PC-3 (cell line): ENCODE measurements around the gene GDAP1L1. TPM values are rescaled to one million over a fixed set of nuclear protein-coding genes. Genes with fewer than 3 reads are reported as not detected.

Source experiments
- ATAC-seq: fragments of 200-7000 bp; cut with Tn5 transposase; 2 replicates; pipeline ENCODE4 v1.9.1; 2020; ENCODE audit warnings: mild to moderate bottlenecking, moderate library complexity
- BruUV-seq: library from RNA; stranded (reverse); fragments of 400-500 nt; replicated peaks from 2 replicates; lab custom pipeline; 2021; lab: Mats Ljungman, UMichigan
- CTCF ChIA-PET: fragments of 300-600 bp; sonication (Branson Sonifier 250); formaldehyde crosslinking; loops from one replicate; lab custom pipeline; 2022; ENCODE audit warnings: antibody characterized with exemption; lab: Charles Lee
- POLR2A ChIA-PET: fragments of 300-600 bp; sonication (Branson Sonifier 250); formaldehyde crosslinking; loops from one replicate; lab custom pipeline; 2022; ENCODE audit warnings: antibody characterized with exemption; ENCODE audit not compliant: unreplicated experiment; lab: Charles Lee
- DNase-seq: peaks from one replicate; pipeline ENCODE4 v3.0.0-alpha.2; 2015
- H2AFZ ChIP-seq: fragments of 300-600 bp; sonication (generic); 2 replicates; pipeline ENCODE4 v1.6.0; 2016; ENCODE audit warnings: antibody characterized with exemption, low read length
- H3F3A ChIP-seq: fragments of 300-600 bp; sonication (generic); one replicate; pipeline ENCODE4 v1.6.0; 2017; ENCODE audit warnings: antibody characterized with exemption, low read length, control low read depth, mild to moderate bottlenecking; ENCODE audit not compliant: unreplicated experiment
- H3K27ac ChIP-seq: fragments of 300-600 bp; sonication (generic); 2 replicates; pipeline ENCODE4 v1.5.1; 2016; ENCODE audit warnings: mild to moderate bottlenecking, low read length
- H3K27me3 ChIP-seq: fragments of 300-600 bp; sonication (generic); 2 replicates; pipeline ENCODE4 v1.6.1; 2016; ENCODE audit warnings: low read length, mixed read lengths
- H3K36me3 ChIP-seq: fragments of 300-600 bp; sonication (generic); 2 replicates; pipeline ENCODE4 v1.6.1; 2016; ENCODE audit warnings: low read depth, mixed run types, low read length, mixed read lengths
- H3K4me1 ChIP-seq: fragments of 300-600 bp; sonication (generic); 2 replicates; pipeline ENCODE4 v1.5.1; 2016; ENCODE audit warnings: low read length; ENCODE audit not compliant: insufficient read depth
- H3K4me2 ChIP-seq: fragments of 300-600 bp; sonication (generic); 2 replicates; pipeline ENCODE4 v1.6.0; 2016; ENCODE audit warnings: low read length
- H3K4me3 ChIP-seq: fragments of 300-600 bp; sonication (generic); 2 replicates; pipeline ENCODE4 v1.5.1; 2016; ENCODE audit warnings: mild to moderate bottlenecking, low read length, mixed read lengths
- H3K79me2 ChIP-seq: fragments of 300-600 bp; sonication (generic); 2 replicates; pipeline ENCODE4 v1.6.1; 2017; ENCODE audit warnings: low read length, mixed read lengths
- H3K9ac ChIP-seq: fragments of 300-600 bp; sonication (generic); 2 replicates; pipeline ENCODE4 v1.6.0; 2016; ENCODE audit warnings: mild to moderate bottlenecking, low read length
- H3K9me2 ChIP-seq: fragments of 300-600 bp; sonication (generic); replicated peaks from 2 replicates; pipeline ENCODE4 v1.6.1; 2016; ENCODE audit warnings: mixed run types, low read length, mixed read lengths
- H3K9me3 ChIP-seq: fragments of 300-600 bp; sonication (generic); 2 replicates; pipeline ENCODE4 v1.6.1; 2016; ENCODE audit warnings: low read length, mixed read lengths
- H4K20me1 ChIP-seq: fragments of 300-600 bp; sonication (generic); 2 replicates; pipeline ENCODE4 v1.6.1; 2016; ENCODE audit warnings: low read length, mixed read lengths
- EZH2 ChIP-seq: fragments of 300-600 bp; sonication (generic); IDR thresholded peaks from one replicate; pipeline ENCODE4 v1.6.1; 2017; ENCODE audit warnings: antibody characterized with exemption, mild to moderate bottlenecking, low read length; ENCODE audit not compliant: unreplicated experiment
- EZH2phosphoT487 ChIP-seq: fragments of 300-600 bp; sonication (generic); IDR thresholded peaks from 2 replicates; pipeline ENCODE4 v1.6.1; 2018; ENCODE audit warnings: mild to moderate bottlenecking, antibody characterized with exemption, low read length, borderline replicate concordance
- intact Hi-C: fragments of 100-400 bp; cut with micrococcal nuclease; formaldehyde crosslinking; loops from 2 replicates; pipeline ENCODE4 v1.9.0; 2023
- total RNA-seq: library from RNA; depleted of rRNA; stranded (reverse); fragments of >200 nt; gene quantifications from 2 replicates; pipeline ENCODE4 v1.2.3, GENCODE V29; 2014
- TF ChIP-seq, protein P1 (sequence below): fragments of 300-600 bp; sonication (generic); conservative IDR thresholded peaks from 2 replicates; pipeline ENCODE4 v1.5.1; 2017; ENCODE audit warnings: antibody characterized with exemption, low read depth, mild to moderate bottlenecking, low read length

The GDAP1L1 gene
- total RNA-seq, 1 experiment from 2014 or later = not detected

- Histone ChIP-seq H4K20me1 (no peaks in the 10 kb centered on the region), H3K27me3 (no peaks in the 10 kb centered on the region), H3K79me2 (no peaks in the 10 kb centered on the region), H3K9me2 (no peaks in the 10 kb centered on the region), H3K4me3 (no peak overlapping the region), H2AFZ (no peak overlapping the region), H3K36me3 (no peaks in the 10 kb centered on the region), H3K9ac (no peak overlapping the region), H3K4me1 (peaks cover 11% of the 10 kb centered on the region), H3K4me2 (no peak overlapping the region), H3K27ac (no peak overlapping the region), H3K9me3 (no peaks in the 10 kb centered on the region), H3F3A (no peaks in the 10 kb centered on the region)
- ChIA-PET CTCF (interaction anchor here (0.6 kb wide), 1 partner anchor 67 kb away, joined by 3 read pairs; no protein-coding TSS in a partner anchor), POLR2A (no interaction called here)
- intact Hi-C loops = no loop called here
- BruUV-seq = no TSS peak
- no peak for DNase-seq
- TF ChIP-seq, protein P1, sequence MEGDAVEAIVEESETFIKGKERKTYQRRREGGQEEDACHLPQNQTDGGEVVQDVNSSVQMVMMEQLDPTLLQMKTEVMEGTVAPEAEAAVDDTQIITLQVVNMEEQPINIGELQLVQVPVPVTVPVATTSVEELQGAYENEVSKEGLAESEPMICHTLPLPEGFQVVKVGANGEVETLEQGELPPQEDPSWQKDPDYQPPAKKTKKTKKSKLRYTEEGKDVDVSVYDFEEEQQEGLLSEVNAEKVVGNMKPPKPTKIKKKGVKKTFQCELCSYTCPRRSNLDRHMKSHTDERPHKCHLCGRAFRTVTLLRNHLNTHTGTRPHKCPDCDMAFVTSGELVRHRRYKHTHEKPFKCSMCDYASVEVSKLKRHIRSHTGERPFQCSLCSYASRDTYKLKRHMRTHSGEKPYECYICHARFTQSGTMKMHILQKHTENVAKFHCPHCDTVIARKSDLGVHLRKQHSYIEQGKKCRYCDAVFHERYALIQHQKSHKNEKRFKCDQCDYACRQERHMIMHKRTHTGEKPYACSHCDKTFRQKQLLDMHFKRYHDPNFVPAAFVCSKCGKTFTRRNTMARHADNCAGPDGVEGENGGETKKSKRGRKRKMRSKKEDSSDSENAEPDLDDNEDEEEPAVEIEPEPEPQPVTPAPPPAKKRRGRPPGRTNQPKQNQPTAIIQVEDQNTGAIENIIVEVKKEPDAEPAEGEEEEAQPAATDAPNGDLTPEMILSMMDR = no peak
- TF ChIP-seq EZH2 = no peak
- no peak for TF ChIP-seq EZH2phosphoT487
- ATAC-seq = no peak
Observed at GRCh38 chr20:44284032-44284431, 36.9 kb downstream of the GDAP1L1 start.

GRCh38 chr20:44287272-44288097 is 40.4 kb downstream of the GDAP1L1 start:
- H2AFZ ChIP-seq = no peak overlapping the region
- no peak overlapping the region for H3K27ac ChIP-seq
- no peaks in the 10 kb centered on the region for H3K79me2 ChIP-seq
- ChIA-PET POLR2A (no interaction called here), CTCF (no interaction called here)
- BruUV-seq = no TSS peak
- no peak for ATAC-seq
- no peaks in the 10 kb centered on the region for H3K9me2 ChIP-seq
- intact Hi-C loops = no loop called here
- no peaks in the 10 kb centered on the region for H3K27me3 ChIP-seq
- TF ChIP-seq EZH2phosphoT487 (no peak), EZH2 (no peak)
- TF ChIP-seq, protein P1 = no peak
- no peaks in the 10 kb centered on the region for H3K9me3 ChIP-seq
- no peak overlapping the region for H3K4me2 ChIP-seq
- H3K4me1 ChIP-seq = no peaks in the 10 kb centered on the region
- H4K20me1 ChIP-seq = no peaks in the 10 kb centered on the region
- DNase-seq = no peak
- H3F3A ChIP-seq = no peaks in the 10 kb centered on the region
- no peak overlapping the region for H3K9ac ChIP-seq
- no peaks in the 10 kb centered on the region for H3K36me3 ChIP-seq
- no peak overlapping the region for H3K4me3 ChIP-seq

DNA sequence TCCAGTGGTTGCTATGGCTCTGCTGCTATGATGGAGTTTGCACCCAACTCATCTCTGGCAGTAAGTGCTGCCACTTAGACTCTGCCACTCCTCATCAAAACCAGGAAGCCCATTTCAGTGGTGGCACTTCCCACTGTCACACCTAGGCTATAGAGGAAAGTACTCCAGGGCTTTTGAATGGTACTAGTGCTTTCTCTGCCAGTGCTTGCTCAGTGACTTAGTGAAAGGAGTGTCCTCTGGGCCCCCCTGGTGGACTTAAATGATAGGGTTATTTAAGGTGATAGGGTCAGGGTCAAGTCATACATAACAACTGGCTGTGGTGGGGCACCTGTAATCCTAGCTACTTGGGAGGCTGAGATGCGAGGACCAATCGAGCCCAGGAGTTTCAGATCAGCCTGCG is 41.1 kb downstream of the GDAP1L1 start:
- POLR2A ChIA-PET = no interaction called here
- Histone ChIP-seq H3F3A (no peaks in the 10 kb centered on the region), H3K4me1 (no peaks in the 10 kb centered on the region), H3K27me3 (no peaks in the 10 kb centered on the region), H3K4me2 (no peak overlapping the region), H3K79me2 (no peaks in the 10 kb centered on the region), H3K9ac (no peak overlapping the region), H2AFZ (no peak overlapping the region), H3K27ac (no peak overlapping the region), H3K36me3 (no peaks in the 10 kb centered on the region), H4K20me1 (no peaks in the 10 kb centered on the region), H3K9me2 (no peaks in the 10 kb centered on the region), H3K4me3 (no peak overlapping the region), H3K9me3 (no peaks in the 10 kb centered on the region)
- no TSS peak for BruUV-seq
- DNase-seq (no peak), ATAC-seq (no peak)
- CTCF ChIA-PET = no interaction called here
- intact Hi-C loops = no loop called here
- TF ChIP-seq EZH2 (no peak), EZH2phosphoT487 (no peak)
- TF ChIP-seq, protein P1 = no peak
